ENCODE measurements around the gene ITGB5. TPM values are rescaled to one million over a fixed set of nuclear protein-coding genes. Genes with fewer than 3 reads are reported as not detected.

ITGB5 gene
- total RNA-seq, 1 experiment from 2014 or later = 339 TPM

DNA sequence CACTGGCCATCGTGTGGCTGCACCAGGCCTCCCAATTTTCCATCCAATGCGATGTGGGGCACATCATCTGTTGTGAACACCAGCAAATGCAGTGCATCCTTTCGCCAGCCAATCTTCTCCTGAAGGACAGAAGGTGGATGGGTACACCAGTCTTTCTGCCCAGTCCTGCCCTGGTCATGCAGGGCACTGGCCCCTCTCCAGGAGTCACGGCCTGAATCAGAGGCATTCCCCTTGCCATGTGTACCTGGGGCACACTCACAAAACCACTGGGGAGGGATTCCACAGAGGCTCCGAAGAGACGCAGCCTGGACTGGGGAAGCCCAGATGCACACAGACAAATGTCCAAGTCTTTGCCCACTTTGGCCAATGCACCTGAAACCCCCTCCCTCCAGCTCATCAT lies 65.8 kb downstream of the ITGB5 start:
- Mint-ChIP-seq H3K9me3 (no peaks in the 10 kb centered on the region), H3K27me3 (ENCODE audit: low read depth) (no peaks in the 10 kb centered on the region), H3K4me1 (peaks cover 29% of the 10 kb centered on the region), H3K36me3 (peaks cover 60% of the 10 kb centered on the region), H3K27ac (no peak overlapping the region), H3K4me3 (no peak overlapping the region)
- DNase-seq (ENCODE audit: low spot score) (no peak), ATAC-seq (no peak)
- TF ChIP-seq CTCF (IDR thresholded peaks at IDR 0.05) (no peak), E2F5 (CRISPR knock-in tag; IDR thresholded peaks at IDR 0.05) (no peak), NR3C1 (CRISPR knock-in tag; conservative IDR thresholded peaks at IDR 0.05; ENCODE audit: low read depth) (no peak), E2F1 (CRISPR knock-in tag; IDR thresholded peaks at IDR 0.05) (no peak), RORB (CRISPR knock-in tag; IDR thresholded peaks at IDR 0.05) (no peak)
- TF ChIP-seq, protein P1, sequence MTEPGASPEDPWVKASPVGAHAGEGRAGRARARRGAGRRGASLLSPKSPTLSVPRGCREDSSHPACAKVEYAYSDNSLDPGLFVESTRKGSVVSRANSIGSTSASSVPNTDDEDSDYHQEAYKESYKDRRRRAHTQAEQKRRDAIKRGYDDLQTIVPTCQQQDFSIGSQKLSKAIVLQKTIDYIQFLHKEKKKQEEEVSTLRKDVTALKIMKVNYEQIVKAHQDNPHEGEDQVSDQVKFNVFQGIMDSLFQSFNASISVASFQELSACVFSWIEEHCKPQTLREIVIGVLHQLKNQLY (CRISPR knock-in tag; IDR thresholded peaks at IDR 0.05) = no peak
- CTCF ChIA-PET = no interaction called here
- POLR2A ChIA-PET = no interaction called here

DNA sequence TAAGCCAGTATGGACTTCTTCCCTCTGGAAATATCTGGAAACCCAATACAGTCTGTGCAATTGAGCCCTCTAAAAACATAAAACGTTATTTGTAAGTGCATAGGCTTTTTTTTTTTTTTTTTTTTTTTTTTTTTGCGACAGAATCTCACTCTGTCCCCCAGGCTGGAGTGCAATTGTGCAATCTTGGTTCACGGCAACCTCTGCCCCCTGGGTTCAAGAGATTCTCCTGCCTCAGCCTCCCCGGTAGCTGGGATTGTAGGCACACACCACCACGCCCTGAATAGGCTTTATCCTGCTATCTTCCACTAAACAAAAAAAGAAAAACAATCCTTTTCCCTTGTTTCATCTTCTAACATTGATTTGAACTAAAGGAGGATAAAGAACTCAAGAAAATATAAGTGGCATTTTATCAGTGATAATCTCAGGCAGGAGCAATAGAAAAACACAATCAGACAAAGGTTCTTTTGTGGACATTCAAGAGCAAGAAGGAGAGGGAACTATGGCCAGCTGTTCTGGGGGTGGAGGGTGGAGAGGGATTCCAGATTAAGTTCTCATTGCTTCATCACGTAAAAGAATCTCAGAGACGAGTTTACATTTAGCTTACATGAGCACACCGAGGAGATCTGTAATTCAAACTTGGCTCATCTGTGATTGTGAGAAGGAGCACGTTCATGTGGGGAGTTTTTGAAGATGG lies 68.6 kb downstream of the ITGB5 start:
- Mint-ChIP-seq H3K9me3 (no peaks in the 10 kb centered on the region), H3K27ac (peak overlapping the region; percentile 22), H3K4me3 (no peak overlapping the region), H3K36me3 (peaks cover 66% of the 10 kb centered on the region), H3K4me1 (peaks cover 5% of the 10 kb centered on the region), H3K27me3 (ENCODE audit: low read depth) (no peaks in the 10 kb centered on the region)
- POLR2A ChIA-PET = no interaction called here
- TF ChIP-seq OVOL2 (CRISPR knock-in tag; IDR thresholded peaks at IDR 0.05; ENCODE audit: borderline replicate concordance) = no peak
- ATAC-seq (no peak), DNase-seq (ENCODE audit: low spot score) (no peak)
- CTCF ChIA-PET = interaction anchor here (1.3 to 1.8 kb wide), 3 partner anchors 9 to 83 kb away, joined by 3 to 7 read pairs (median 7); no protein-coding TSS in a partner anchor

GRCh38 chr3:124817079-124817478 lies 70.1 kb downstream of the ITGB5 start:
- no peaks in the 10 kb centered on the region for H3K27me3 Mint-ChIP-seq (ENCODE audit: low read depth)
- H3K9me3 Mint-ChIP-seq = no peaks in the 10 kb centered on the region
- ChIA-PET POLR2A (no interaction called here), CTCF (no interaction called here)
- no peak overlapping the region for H3K4me3 Mint-ChIP-seq
- H3K36me3 Mint-ChIP-seq = peaks cover 77% of the 10 kb centered on the region
- 0 out of 2 replicates have a peak, but pooled peaks cover 3% of the 10 kb centered on the region for H3K4me1 Mint-ChIP-seq
- DNase-seq (ENCODE audit: low spot score) (no peak), ATAC-seq (no peak)
- H3K27ac Mint-ChIP-seq = no peak overlapping the region
- no peak for TF ChIP-seq GRHL2 (CRISPR knock-in tag; IDR thresholded peaks at IDR 0.05; ENCODE audit: insufficient replicate concordance, severe bottlenecking)
- TF ChIP-seq ZNF219 (CRISPR knock-in tag; IDR thresholded peaks at IDR 0.05; ENCODE audit: borderline replicate concordance) = no peak
- no peak for TF ChIP-seq PRDM15 (CRISPR knock-in tag; IDR thresholded peaks at IDR 0.05)
- no peak for TF ChIP-seq TCF7 (CRISPR knock-in tag; IDR thresholded peaks at IDR 0.05; ENCODE audit: low read depth)
- TF ChIP-seq E2F1 (CRISPR knock-in tag; IDR thresholded peaks at IDR 0.05) = no peak
- no peak for TF ChIP-seq OVOL2 (CRISPR knock-in tag; IDR thresholded peaks at IDR 0.05; ENCODE audit: borderline replicate concordance)
- TF ChIP-seq, protein P2, sequence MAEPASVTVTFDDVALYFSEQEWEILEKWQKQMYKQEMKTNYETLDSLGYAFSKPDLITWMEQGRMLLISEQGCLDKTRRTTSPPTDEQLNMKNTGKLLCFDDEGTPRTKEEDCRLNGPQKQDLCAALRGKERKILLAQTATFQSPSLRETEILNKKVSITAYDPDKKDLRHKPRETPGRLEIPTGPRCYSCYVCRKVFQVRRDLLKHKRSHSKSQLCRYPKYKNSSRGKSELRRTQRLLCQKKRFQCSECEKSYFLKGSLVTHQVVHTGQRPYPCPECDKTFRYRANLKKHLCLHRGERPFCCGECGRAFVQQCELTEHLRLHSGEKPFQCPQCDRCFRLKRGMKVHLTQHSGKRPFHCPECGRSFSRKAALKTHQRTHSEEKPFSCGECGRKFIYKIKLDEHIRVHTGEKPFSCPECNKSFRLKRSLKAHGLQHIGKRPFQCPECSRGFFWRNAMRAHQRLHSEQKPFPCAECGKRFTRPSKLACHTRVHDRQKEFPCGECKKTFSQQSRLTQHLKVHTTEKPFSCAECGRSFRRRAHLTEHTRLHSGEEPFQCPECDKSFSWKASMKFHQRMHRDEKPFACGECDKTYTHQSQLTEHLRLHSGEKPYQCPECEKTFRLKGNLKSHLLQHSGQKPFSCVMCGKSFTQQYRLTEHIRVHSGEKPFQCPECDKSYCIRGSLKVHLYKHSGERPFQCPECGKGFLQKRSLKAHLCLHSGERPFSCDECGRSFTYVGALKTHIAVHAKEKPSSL (CRISPR knock-in tag; conservative IDR thresholded peaks at IDR 0.05) = no peak
- TF ChIP-seq, protein P3, sequence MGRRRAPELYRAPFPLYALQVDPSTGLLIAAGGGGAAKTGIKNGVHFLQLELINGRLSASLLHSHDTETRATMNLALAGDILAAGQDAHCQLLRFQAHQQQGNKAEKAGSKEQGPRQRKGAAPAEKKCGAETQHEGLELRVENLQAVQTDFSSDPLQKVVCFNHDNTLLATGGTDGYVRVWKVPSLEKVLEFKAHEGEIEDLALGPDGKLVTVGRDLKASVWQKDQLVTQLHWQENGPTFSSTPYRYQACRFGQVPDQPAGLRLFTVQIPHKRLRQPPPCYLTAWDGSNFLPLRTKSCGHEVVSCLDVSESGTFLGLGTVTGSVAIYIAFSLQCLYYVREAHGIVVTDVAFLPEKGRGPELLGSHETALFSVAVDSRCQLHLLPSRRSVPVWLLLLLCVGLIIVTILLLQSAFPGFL (CRISPR knock-in tag; IDR thresholded peaks at IDR 0.05; ENCODE audit: borderline replicate concordance) = no peak

Measured in WTC11 (cell line).